GM19351 (cell line): ENCODE measurements around the gene PODN.

ENCODE experiments used
- ATAC-seq: cut with Tn5 transposase; IDR thresholded peaks from one replicate; pipeline ENCODE4 v1.9.1; 2021; ENCODE audit warnings: mild to moderate bottlenecking, moderate library complexity; ENCODE audit not compliant: unreplicated experiment

PODN gene

GRCh38 chr1:53112861-53113260 is 50.8 kb downstream of the PODN start:
- no peak for ATAC-seq

GRCh38 chr1:53114090-53114489 is 52.1 kb downstream of the PODN start:
- no peak for ATAC-seq

- ATAC-seq: no peak
Measured at GRCh38 chr1:53114581-53115400, 52.8 kb downstream of the PODN start.

GRCh38 chr1:53115403-53116306 is 53.6 kb downstream of the PODN start:
- ATAC-seq: no peak

GRCh38 chr1:53116307-53116810 is 54.3 kb downstream of the PODN start:
- no peak for ATAC-seq

GRCh38 chr1:53116933-53117600 is 55.1 kb downstream of the PODN start:
- ATAC-seq: no peak

GRCh38 chr1:53117836-53118235 is 55.8 kb downstream of the PODN start:
- no peak for ATAC-seq

- no peak for ATAC-seq
Measured at GRCh38 chr1:53120659-53121058, 58.6 kb downstream of the PODN start.

- ATAC-seq: no peak
Measured at GRCh38 chr1:53121319-53122172, 59.5 kb downstream of the PODN start.

GRCh38 chr1:53122201-53122885 is 60.3 kb downstream of the PODN start:
- no peak for ATAC-seq

GRCh38 chr1:53122961-53123413 is 61.0 kb downstream of the PODN start:
- ATAC-seq: no peak

- no peak for ATAC-seq
Measured at GRCh38 chr1:53123453-53124140, 61.6 kb downstream of the PODN start.

GRCh38 chr1:53125122-53125521 is 63.1 kb downstream of the PODN start:
- no peak for ATAC-seq

- ATAC-seq: no peak
Measured at GRCh38 chr1:53125623-53126360, 63.8 kb downstream of the PODN start.

- no peak for ATAC-seq
Measured at GRCh38 chr1:53126495-53126894, 64.5 kb downstream of the PODN start.

GRCh38 chr1:53127546-53127945 is 65.5 kb downstream of the PODN start:
- ATAC-seq: no peak

- no peak for ATAC-seq
Measured at GRCh38 chr1:53128401-53128800, 66.4 kb downstream of the PODN start.

GRCh38 chr1:53129891-53130597 is 68.0 kb downstream of the PODN start:
- no peak for ATAC-seq
